NCI-H2107 treated with DMSO at 0.1 percent for 48 hours (cell line): ENCODE measurements around the gene TOR1AIP1.
"Not testable (repeated sequence)": the region's sequence is repeated elsewhere in the genome, so short reads cannot be mapped to it uniquely, and the experiment has no call there.

Experiments used
- DNase-seq: peaks from one replicate; lab custom pipeline; 2025; ENCODE audit not compliant: unreplicated experiment; lab: John Stamatoyannopoulos, UW

TOR1AIP1 gene

GRCh38 chr1:179882253-179883039, at the start of gene TOR1AIP1:
TOR1AIP1 (plus strand) TSS chr1:179882285; CDS start chr1:179882503, 218 bp downstream.
- peak; percentile 94 for DNase-seq

GRCh38 chr1:179836686-179837445, 45.2 kb upstream of the TOR1AIP1 start:
- not testable (repeated sequence) for DNase-seq

- no peak for DNase-seq
These were observed 42.0 kb upstream of the TOR1AIP1 start for GRCh38 chr1:179840107-179840506.

- DNase-seq: no peak
These were observed 33.9 kb upstream of the TOR1AIP1 start for GRCh38 chr1:179848233-179848632.

- no peak for DNase-seq
These were observed 29.0 kb upstream of the TOR1AIP1 start for GRCh38 chr1:179853102-179853501.

- not testable (repeated sequence) for DNase-seq
These were observed 26.3 kb upstream of the TOR1AIP1 start for GRCh38 chr1:179855831-179856230.

- no peak for DNase-seq
These were observed 25.8 kb upstream of the TOR1AIP1 start for GRCh38 chr1:179856296-179856695.

- no peak for DNase-seq
These were observed 25.1 kb upstream of the TOR1AIP1 start for GRCh38 chr1:179857009-179857408.

GRCh38 chr1:179860652-179861051, 21.4 kb upstream of the TOR1AIP1 start:
- no peak for DNase-seq

GRCh38 chr1:179865377-179865776, 16.7 kb upstream of the TOR1AIP1 start:
- DNase-seq: no peak

GRCh38 chr1:179866616-179867015, 15.5 kb upstream of the TOR1AIP1 start:
- no peak for DNase-seq

- peak; percentile 44 for DNase-seq
These were observed 14.4 kb upstream of the TOR1AIP1 start for GRCh38 chr1:179867493-179868330.

GRCh38 chr1:179870870-179871269, 11.2 kb upstream of the TOR1AIP1 start:
- peak; percentile 21 for DNase-seq

- DNase-seq: no peak
These were observed 10.1 kb upstream of the TOR1AIP1 start for GRCh38 chr1:179871940-179872339.

GRCh38 chr1:179872558-179872957, 9.5 kb upstream of the TOR1AIP1 start:
- DNase-seq: no peak

- no peak for DNase-seq
These were observed 8.6 kb upstream of the TOR1AIP1 start for GRCh38 chr1:179873438-179873851.

- no peak for DNase-seq
These were observed 6.3 kb upstream of the TOR1AIP1 start for GRCh38 chr1:179875596-179876299.

GRCh38 chr1:179876300-179876715, 5.8 kb upstream of the TOR1AIP1 start:
- no peak for DNase-seq

- peak; percentile 81 for DNase-seq
These were observed 4.4 kb upstream of the TOR1AIP1 start, which contains the start of gene TOR1AIP2 for GRCh38 chr1:179877586-179878265. TOR1AIP2 (minus strand) TSS chr1:179877803; CDS start chr1:179852665, 25,138 bp downstream.

GRCh38 chr1:179879797-179880196, 2.3 kb upstream of the TOR1AIP1 start:
- peak; percentile 13 for DNase-seq
